Muscle of leg (tissue), 11 donors: ENCODE data around the gene TSPAN19. TPM values are rescaled to one million over a fixed set of nuclear protein-coding genes. Genes with fewer than 3 reads are reported as not detected.

Experiments used
- DNase-seq: peaks from one replicate; pipeline ENCODE4 v3.0.0; 2013
- H3K27ac ChIP-seq: one replicate; pipeline ENCODE4 v1.5.1; 2013; ENCODE audit warnings: mild to moderate bottlenecking, low read length, control low read depth
- H3K27me3 ChIP-seq: one replicate; pipeline ENCODE4 v1.6.1; 2013; ENCODE audit warnings: low read length; ENCODE audit not compliant: control insufficient read depth, insufficient read depth
- H3K36me3 ChIP-seq: one replicate; pipeline ENCODE4 v1.6.1; 2013; ENCODE audit warnings: low read length; ENCODE audit not compliant: control insufficient read depth, insufficient read depth
- H3K4me1 ChIP-seq: one replicate; pipeline ENCODE4 v1.6.1; 2013; ENCODE audit warnings: low read length; ENCODE audit not compliant: control insufficient read depth, insufficient read depth
- H3K4me3 ChIP-seq: one replicate; pipeline ENCODE4 v1.5.1; 2013; ENCODE audit warnings: low read length, control low read depth
- H3K9me3 ChIP-seq: replicated peaks from 2 replicates; pipeline ENCODE4 v1.6.1; 2013; ENCODE audit warnings: low read depth, low read length; ENCODE audit not compliant: control insufficient read depth
- WGBS: methylation state at CpG from one replicate; pipeline ENCODE4 v1.1.5; 2013; ENCODE audit warnings: missing lambda C conversion rate; ENCODE audit not compliant: insufficient coverage; 5-methylcytosine and 5-hydroxymethylcytosine counted together
- polyA plus RNA-seq, 8 donors: library from polyadenylated mRNA; unstranded; fragments of 120-200 nt; gene quantifications; one replicate each; pipeline versions ENCODE4 v1.2.1 to v1.2.3, GENCODE V29; 2013; ENCODE audit warnings: inconsistent platforms in 1 of 8, low replicate concordance in 1 of 8; ENCODE audit not compliant: insufficient read length in 8 of 8, insufficient read depth in 1 of 8
- total RNA-seq: library from RNA; stranded (reverse); fragments of 120-200 nt; gene quantifications from one replicate; pipeline ENCODE4 v1.2.4, GENCODE V29; 2013

Gene TSPAN19
- total and polyA plus RNA-seq, 9 donors = 0.04 to 0.58 (median 0.24) TPM; not detected in 3

GRCh38 chr12:84978921-84979320 lies 57.2 kb downstream of the TSPAN19 start:
- H3K36me3 ChIP-seq = no peaks in the 10 kb centered on the region
- no peak overlapping the region for H3K27ac ChIP-seq
- no peaks in the 10 kb centered on the region for H3K4me1 ChIP-seq
- no peak for DNase-seq
- H3K4me3 ChIP-seq = no peak overlapping the region
- H3K9me3 ChIP-seq = no peaks in the 10 kb centered on the region
- no CpG with 5 or more reads among the region's 1 CpG for WGBS
- no peaks in the 10 kb centered on the region for H3K27me3 ChIP-seq

GRCh38 chr12:84976133-84976532 lies 59.9 kb downstream of the TSPAN19 start:
- DNase-seq = no peak
- Histone ChIP-seq H3K36me3 (no peaks in the 10 kb centered on the region), H3K27me3 (no peaks in the 10 kb centered on the region), H3K4me1 (no peaks in the 10 kb centered on the region), H3K9me3 (no peaks in the 10 kb centered on the region), H3K4me3 (no peak overlapping the region), H3K27ac (no peak overlapping the region)
- WGBS = 100% methylated on average over 2 of the region's 3 CpGs

DNA sequence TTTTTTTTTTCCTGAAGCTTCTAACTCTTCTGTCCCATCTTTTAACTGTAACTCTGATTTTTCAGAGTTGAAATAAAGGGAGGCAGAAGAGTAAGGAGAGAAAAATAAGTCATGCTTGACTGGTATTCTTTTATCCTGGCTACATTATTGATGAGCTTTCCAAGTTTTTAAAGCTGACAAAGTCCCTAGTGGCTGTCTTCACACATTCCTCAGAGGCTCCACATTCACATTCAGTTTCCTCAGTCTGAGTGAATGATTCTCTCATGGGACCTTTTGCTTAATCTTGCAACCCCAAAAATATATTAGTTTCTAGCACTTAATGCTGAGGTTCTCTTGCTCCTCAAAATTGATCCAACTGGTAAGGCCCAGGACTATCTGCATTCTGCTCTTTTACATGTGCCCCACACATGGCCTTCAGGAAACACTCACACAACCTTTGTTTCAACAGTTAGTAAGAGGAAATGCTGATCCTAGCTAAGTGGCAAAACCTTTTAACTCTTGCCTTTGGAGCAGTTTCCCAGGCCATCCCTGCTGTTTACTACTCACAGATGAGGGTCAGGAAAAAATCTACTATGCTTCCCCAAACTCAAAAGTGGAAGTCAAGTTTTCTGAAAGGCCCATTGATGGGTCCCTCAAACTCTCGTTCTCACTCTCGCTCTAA lies 61.8 kb downstream of the TSPAN19 start:
- no peak overlapping the region for H3K27ac ChIP-seq
- H3K4me1 ChIP-seq = no peaks in the 10 kb centered on the region
- no peak overlapping the region for H3K4me3 ChIP-seq
- no CpG with 5 or more reads among the region's 2 CpGs for WGBS
- no peaks in the 10 kb centered on the region for H3K36me3 ChIP-seq
- no peak for DNase-seq
- H3K9me3 ChIP-seq = no peaks in the 10 kb centered on the region
- no peaks in the 10 kb centered on the region for H3K27me3 ChIP-seq

DNA sequence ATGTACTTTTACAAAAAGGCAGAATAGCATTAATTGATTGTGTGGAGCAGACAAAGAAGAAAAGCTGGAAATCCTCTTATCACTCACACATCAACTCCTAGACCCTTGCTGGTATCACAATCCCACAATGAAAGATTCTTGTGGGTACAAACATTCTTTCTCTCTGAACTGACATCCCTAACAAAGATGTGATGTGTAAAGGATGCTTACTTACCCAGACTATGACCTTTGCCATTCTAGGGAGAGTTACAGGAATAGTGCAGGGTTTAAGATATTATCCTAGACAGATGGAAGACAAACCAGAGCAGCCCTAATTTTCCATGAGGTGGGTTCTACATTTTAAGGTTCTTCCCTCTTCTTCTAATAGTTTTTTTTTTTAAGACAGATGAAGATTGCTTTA lies 63.1 kb downstream of the TSPAN19 start:
- Histone ChIP-seq H3K4me3 (no peak overlapping the region), H3K9me3 (no peaks in the 10 kb centered on the region), H3K4me1 (no peaks in the 10 kb centered on the region), H3K36me3 (no peaks in the 10 kb centered on the region), H3K27ac (no peak overlapping the region), H3K27me3 (no peaks in the 10 kb centered on the region)
- DNase-seq = no peak

DNA sequence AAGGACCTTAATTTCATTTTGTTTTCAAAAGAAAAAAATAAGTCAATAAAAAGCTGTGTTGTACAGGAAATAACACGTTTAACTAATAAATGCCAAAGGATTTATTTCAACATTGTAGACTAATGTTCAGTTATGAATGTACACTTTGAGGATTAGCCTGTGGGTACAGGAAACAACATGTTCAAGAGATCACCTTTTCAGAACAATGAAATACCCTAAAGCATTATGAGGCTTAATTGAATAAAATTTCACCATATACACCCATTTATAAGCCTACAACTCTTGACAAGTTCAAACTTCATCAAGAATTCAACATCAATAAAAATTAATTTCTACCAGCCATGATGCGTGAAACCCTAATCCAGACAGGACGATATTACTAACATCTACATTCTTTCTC lies 66.9 kb downstream of the TSPAN19 start:
- Histone ChIP-seq H3K36me3 (no peaks in the 10 kb centered on the region), H3K9me3 (no peaks in the 10 kb centered on the region), H3K4me1 (no peaks in the 10 kb centered on the region), H3K27me3 (no peaks in the 10 kb centered on the region), H3K27ac (no peak overlapping the region), H3K4me3 (no peak overlapping the region)
- WGBS = no CpG with 5 or more reads among the region's 3 CpGs
- no peak for DNase-seq

Other genes starting within 250 kb of the TSPAN19 start
- gene SLC6A15, start 123.5 kb downstream of the TSPAN19 start, total RNA-seq = 0.98 TPM
- gene SLC6A15, start 123.5 kb downstream of the TSPAN19 start, polyA plus RNA-seq = 1 to 10 TPM in 7 of 8 donors, under 1 TPM in 1; 0.84 to 4.1 (median 1.2) TPM
- 0.53 TPM for gene LRRIQ1, start 74 bp upstream of the TSPAN19 start, total RNA-seq
- gene LRRIQ1, start 74 bp upstream of the TSPAN19 start, polyA plus RNA-seq = under 1 TPM; 0.15 to 0.77 (median 0.45) TPM
- 0.62 TPM for gene ALX1, start 243.9 kb upstream of the TSPAN19 start, total RNA-seq
- under 1 TPM; 0.17 to 0.69 (median 0.35) TPM for gene ALX1, start 243.9 kb upstream of the TSPAN19 start, polyA plus RNA-seq